Fibroblast of the conjunctiva (primary cell): ENCODE measurements around the gene NEK1.

Experiments used
- DNase-seq: peaks from one replicate; pipeline ENCODE4 v3.0.0-alpha.2; 2010; ENCODE audit warnings: low read depth

NEK1 gene

DNA sequence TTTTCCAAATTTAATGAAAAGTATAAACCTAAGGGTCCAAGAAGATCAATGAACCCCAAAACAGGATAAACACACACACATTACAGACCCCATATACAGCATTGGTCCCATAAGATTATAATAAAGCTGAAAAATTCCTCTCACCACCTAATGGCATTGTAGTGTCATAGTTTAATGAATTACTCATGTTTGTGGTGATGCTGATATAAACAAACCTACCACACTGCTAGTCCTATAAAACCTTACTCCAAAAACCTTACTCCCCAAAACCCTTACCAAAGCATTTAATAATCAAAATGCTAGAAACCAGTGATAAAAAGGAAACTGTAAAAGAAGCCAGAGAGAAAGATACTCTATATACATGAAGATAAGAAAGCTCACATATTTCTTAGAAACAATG lies 193.5 kb downstream of the NEK1 start:
- DNase-seq: no peak

DNA sequence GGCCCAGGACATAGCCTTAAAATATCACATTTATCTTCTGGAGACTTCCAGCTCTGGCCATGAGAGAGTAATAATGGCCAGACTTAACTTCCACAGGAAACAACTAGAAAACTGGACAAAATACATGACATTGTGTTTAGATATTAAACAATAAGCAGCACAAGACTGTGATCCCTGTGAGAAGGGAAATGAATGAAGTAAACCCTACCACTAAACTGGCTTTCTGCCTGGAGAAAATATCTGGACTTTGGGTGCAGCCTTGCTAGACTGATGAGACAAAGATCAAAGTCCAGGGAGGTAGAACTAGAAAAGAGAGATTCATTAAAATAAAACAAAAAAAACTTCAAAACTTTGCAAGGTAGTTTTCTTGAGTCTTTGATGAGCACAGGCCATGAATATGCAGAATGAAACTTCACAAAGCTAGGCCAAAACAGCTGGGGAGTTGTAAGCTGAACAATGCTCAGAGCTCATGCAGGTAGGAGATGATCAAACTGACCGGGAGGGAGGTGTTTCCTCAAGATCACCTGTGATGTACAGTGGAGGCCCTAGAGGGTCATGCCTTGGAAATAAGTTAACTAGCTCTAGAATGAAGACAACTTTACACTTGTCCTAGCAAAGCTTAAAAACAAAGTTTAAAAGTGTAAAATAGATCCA lies 194.6 kb downstream of the NEK1 start:
- no peak for DNase-seq

DNA sequence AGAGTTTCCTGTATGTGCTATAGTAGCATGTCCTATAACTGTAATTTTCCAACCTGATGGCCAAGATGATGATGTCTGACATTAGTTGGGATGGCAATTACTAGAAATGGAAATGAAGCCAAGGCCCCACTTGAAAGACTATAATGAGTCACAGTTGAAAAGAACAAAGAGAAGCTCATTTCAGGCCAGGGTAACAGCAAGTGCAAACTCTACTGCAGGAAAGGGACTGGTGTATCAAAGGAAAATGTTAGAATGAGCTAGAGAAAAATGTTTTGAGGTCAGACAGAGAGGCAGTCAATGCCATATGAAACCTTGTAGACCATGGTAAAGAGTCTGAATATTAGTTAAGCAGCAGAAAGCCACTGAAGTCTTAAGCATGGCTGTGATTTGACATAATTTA lies 195.4 kb downstream of the NEK1 start:
- no peak for DNase-seq

DNA sequence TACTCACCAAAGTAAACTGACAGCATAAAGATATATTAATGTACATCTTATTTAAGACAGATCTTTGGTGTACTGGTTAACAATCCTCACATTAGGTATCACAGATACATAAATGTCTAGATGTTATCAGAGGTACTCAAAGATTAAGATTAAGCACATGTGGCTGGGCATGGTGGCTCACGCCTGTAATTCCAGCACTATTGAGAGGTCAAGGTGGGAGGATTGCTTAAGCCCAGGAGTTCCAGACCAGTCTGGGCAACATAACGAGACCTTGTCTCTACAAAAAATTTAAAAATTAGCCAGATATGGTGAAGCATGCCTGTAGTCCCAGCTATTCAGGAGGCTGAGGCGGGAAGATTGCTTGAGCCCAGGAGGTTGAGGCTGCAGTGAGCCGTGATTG lies 195.9 kb downstream of the NEK1 start:
- no peak for DNase-seq

DNA sequence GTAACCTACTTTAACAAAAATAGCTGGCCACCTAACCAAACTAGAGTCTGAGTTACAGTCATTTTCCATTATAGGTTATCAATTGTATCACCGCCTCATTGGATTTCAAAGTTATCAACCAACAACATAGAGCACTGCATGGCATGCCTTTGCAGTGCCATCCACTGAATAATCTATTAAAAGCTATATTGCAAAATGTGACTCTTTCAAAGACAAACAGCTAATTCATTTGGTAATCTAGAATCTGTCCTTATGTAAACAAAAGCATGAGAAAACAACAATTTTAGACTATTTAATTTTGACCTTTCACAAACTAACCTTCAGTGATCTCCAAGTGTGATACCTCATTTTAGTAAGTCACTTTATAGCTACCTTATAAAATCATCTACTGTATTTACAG lies 197.5 kb downstream of the NEK1 start:
- DNase-seq: no peak

DNA sequence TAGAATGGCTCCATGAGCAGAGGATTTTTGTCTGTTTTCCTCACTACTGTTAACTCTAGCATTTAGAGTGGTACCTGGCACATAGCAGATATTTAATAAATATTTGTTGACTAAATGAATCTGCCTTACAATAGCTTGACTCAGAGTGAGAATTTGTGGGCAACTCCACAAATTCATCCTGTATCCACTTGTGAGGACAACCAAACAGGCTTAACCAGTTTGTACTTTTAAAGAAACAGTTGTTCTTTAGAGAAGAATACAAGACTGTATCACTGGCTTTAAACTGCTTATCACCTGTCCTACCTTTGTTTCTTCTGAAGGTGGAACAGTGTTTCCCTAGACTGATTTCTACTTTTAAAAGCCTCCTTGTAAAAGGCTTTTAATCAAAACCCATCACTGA lies 200.3 kb downstream of the NEK1 start:
- no peak for DNase-seq

DNA sequence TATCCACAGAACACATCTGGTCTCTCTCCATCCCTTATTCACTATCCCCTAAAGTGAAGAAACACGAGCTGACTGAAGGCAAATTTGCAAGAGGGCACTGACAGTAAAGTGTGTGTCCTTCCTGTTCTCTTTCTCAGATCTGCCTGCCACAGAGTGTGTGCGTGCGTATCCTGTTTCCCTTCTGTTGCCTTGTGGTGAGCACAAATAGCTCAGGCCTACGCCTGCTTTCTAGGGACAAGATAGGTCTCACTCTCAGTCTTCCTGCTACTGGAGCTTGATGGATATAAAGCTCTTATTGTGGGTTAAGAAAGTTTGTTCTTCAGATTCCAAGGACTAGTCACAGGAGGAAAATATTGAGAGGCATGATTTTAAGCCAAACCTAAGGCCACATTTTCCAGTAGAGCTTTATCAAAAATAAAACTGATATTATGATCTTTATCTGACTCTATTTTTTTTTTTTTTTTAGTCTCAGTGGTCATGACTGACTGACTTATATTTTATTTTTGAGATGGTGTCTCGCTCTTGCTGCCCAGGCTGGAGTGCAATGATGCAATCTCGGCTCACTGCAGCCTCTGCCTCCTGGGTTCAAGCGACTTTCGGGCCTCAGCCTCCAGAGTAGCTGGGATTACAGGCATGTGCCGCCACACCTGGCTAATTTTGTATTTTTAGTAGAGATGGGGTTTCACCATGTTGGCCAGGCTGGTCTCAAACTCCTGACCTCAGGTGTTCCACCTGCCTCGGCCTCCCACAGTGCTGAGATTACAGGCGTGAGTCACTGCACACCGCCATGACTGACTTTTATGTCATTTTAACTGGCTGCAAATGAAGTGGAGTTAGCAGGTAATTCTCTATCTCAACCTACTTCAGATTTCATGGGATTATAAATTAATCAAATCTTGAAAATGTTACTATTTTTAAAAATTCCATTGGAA lies 201.3 kb downstream of the NEK1 start:
- DNase-seq: no peak

DNA sequence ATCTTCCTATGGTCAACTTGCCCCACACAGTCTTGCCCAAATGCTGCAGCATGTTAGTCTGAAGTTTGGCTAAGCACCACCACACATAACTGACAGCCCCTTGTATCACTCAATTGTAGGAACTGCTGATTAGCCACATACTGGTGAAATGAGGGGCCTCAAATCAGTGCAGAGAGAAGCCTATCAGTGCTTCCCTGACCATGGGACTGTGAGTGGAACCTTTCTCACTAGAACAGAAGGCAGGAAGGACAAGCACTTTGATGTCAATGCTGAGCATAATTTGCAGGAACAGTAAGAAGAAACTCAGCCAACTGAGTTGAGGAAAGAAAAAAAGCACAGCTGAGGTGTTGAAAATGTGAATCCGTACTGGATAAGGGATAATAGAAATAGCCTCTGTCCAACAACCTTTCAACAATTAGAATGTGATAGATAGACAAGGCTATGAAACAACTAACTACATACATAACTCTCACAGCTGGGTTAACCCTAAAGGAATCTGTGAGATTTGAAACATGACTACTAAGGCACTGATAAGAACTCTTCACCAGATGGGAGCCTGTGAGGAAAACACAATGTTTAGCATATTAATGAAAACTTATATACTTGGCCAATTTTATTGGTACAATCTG lies 205.1 kb downstream of the NEK1 start:
- no peak for DNase-seq

DNA sequence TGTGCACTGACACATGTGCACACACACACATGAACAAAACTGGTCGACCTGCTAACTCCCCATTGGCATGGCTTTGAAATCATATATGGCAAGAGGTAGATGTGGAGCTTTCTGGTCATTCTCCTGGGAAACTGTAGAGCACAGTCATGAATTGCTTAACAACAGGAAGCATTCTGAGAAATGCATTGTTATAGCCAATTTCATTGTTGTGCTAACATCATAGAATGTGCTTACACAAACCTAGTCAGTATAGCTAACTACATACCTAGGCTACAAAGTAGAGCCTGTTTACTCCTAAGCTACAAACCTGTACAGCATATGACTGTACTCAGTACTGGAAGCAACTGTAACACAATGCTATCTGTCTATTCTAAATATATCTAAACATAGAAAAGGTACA lies 207.4 kb downstream of the NEK1 start:
- DNase-seq: no peak

DNA sequence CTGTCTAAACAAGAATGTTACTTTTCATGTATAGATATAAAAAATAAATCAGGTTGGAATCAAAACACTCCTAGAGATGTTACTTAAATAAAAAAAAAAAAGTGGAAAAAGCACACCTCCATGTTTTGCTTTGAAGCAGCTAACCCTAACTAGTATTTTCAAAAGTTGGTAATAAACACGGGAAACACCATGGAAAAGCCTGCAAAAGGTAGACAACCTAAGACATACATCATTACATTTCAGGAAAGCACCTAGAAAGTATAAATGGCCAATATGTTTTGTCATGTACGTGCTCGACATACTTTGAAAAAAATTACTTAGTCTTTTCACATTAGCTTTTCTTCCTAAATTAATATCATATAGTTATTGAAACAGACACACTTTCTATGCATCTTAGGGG lies 211.6 kb downstream of the NEK1 start:
- DNase-seq: no peak

DNA sequence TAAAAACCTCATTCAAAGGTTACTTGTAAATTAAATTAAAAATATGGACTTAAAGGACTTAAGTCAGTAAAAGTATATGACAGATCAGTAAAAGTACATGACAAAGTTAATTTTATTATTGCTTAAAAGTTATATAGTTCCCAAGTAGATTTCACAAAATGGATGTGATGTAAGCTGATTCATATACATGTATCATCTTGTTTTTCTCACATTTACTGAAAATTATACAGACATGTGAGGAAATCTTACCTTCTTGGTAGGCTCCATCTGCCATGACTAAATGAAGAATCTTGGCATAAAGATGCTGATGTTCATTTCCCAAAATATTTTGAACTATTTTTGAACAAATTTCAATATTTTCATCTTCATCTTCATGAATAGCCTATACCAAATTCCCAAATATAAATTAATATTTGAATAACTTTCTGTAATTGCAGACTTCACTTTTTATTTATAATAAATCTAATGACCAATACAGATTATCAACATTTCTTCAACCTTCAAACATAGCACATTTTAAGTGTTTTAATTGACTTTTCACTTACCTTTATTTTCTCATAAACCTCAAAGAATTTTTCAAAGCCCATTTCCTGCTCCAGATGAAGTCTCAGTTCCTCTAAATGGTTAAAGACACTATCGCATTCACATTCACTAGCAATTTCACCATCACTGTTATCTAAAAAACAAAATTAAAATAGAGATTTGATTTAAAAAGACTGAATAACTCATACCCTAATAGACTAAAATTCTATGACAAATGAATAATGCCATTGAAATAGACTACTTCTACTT lies 212.2 kb downstream of the NEK1 start:
- no peak for DNase-seq

DNA sequence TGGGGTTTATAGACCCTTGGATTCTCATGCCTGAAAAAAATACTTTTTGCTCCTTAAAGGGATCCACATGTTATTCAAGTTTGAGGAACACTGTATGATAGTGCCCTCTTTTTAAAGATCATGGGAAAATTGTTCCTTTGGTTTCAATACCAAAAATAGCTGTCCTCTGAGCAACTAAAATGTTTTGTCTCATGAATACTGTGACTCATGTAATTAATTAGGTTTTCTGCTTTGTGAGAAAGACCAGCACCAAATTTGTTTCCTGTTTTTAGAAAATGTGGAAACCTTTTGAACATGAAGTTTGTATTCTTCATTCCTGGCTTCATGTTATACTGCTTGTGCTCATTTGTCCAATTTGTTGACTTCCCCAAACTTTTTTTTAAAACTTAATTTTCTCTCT lies 214.1 kb downstream of the NEK1 start:
- DNase-seq: no peak

DNA sequence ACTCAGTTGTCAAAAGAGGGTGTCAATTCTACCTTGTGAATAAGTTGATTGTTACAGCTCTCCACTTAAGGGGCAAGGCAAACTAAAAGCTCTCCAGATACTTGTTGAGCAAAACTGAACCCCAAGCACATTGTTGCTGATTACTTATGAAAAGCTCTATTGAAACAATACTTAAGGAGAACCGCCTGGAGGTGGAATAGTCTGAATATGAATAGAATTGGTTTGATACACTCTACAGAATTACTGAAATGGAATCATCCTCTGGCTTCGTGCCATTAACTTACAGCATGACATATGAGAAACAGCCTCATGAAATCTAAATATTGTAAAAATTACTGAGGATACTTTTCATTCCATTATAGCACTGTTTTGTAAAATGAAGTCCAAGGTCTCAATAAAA lies 214.6 kb downstream of the NEK1 start:
- DNase-seq: no peak

DNA sequence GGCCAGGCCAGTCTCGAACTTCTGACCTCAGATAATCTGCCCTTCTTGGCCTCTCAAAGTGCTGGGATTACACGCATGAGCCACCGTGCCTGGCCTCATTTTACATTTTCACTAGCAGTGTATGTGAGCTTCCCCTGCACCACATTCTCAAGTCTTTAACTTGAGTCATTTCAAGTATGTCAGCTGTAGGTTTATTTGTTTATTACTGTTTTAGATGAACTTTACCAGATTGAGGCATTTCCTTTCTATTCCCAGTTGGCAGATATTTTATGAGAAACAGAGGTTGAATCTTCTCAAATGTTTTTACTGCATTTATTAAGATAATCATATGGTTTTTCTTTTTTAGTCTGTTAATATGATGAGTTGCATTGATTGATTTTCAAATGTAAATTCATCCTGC lies 227.0 kb downstream of the NEK1 start:
- no peak for DNase-seq

DNA sequence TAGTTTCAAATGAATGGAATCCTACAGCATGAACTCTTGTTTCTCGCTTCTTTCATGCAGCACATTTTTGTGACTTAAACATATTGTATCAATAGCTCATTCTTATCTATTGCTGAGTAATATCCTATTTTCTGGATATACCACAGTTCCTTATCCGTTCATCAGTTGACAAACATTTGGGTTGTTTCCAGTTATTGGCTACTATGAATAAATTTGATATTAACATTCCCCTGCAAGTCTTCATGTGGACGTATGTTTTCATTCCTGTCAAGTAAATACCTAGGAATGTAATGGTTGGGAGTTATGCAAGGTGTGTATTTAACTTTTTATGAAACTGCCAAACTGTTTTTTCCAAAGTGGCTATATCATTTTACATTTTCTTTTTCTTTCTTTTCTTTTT lies 227.6 kb downstream of the NEK1 start:
- DNase-seq: no peak

DNA sequence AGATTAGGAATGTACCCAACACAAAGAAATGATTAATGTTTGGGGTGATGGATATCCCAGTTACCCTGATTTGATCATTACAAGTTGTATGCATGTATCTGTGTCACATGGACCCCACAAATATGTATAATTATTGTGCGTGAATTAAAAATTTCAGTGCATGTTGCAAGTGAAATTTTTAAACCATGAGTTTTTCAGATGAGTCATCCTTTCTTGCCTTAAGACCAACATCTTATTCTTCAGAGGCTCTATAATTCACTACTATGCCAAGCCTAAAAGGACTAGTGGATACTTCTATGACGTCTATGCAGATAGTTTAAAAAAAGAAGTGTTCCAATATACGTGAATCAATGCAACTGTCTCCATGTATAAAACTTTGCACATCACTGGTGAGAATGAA lies 228.7 kb downstream of the NEK1 start:
- DNase-seq: peak; percentile 77

DNA sequence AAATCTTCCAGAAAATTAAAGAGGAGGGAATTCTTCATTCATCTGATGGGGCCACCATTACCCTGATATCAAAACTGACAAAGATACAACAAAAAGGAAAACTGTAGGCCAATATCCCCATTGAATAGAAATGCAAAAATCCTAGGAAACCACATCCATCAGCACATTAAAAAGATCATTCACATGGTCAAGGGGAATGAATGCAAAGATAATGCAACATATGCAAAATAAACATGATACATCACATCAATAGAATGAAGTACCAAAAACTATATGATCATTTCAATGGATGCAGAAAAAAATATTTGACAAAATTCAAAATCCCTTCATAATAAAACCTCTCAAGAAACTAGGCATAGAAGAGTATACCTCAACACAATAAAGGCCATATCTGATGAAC lies 232.7 kb downstream of the NEK1 start:
- no peak for DNase-seq

DNA sequence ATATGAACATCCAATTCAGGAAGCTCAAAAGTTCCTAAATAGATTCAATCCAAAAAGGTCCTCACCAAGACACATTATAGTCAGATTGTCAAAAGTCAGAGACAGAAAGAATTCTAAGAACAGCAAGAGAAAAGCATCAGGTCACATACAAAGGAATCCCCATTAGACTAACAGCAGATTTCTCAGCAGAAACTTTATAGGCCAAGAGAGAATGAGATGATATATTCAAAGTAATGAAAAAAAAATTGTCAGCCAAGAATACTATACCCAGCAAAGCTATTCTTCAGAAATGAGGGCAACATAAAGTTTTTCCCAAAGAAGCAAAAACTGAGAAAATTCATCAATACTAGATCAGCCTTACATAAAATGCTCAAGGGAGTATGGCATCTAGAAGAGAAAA lies 235.0 kb downstream of the NEK1 start:
- DNase-seq: no peak

DNA sequence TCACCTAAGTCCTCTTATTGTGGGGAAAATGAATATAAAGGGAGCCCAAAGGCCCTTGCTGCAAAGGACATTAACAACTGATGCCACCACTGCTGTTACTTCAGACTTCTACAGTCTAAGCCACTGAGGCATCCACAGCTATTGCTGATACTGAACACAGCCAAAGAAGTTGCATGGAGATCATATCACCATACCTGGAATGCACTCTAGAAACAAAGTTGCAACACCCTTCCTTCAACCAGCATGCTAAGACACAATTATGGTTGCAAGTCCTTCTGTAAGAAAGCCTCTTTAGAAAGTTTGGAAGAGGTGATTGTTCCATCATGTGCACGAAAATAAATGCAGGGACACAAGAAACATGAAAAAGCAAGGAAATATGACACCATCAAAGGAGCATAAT lies 236.0 kb downstream of the NEK1 start:
- DNase-seq: no peak

DNA sequence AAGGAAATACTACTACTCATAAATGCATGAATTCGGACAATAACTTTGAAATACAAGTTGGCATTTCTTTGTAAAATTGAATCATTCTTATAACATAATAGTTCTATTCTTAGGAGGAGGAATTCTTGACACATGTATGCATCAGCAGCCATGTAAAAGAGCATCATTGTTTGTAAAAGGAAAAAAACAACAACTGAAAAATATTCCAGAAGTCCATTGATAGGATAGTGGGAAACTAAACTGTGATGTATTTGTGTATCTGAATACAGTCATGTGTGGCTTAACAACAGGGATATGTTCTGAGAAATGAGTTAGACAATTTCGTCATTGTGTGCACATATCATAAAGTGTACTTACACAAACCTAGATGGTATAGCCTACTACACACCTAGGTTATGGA lies 239.6 kb downstream of the NEK1 start:
- no peak for DNase-seq

DNA sequence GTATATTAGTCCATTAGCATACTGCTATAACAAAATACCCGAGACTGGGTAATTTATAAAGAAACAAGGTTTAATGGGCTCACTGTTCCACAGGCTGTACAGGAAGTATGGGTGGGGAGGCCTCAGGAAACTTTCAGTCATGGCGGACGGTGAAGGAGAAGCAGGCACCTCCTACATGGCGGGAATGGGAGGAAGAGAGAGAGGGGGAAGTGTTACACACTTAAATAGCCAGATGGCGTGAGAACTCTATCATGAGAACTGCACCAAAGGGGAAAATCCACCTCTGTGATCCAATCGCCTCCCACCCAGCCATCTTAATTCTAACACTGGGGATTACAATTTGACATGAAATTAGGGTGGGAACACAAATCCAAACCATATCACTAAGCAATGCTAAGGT lies 242.7 kb downstream of the NEK1 start:
- no peak for DNase-seq

DNA sequence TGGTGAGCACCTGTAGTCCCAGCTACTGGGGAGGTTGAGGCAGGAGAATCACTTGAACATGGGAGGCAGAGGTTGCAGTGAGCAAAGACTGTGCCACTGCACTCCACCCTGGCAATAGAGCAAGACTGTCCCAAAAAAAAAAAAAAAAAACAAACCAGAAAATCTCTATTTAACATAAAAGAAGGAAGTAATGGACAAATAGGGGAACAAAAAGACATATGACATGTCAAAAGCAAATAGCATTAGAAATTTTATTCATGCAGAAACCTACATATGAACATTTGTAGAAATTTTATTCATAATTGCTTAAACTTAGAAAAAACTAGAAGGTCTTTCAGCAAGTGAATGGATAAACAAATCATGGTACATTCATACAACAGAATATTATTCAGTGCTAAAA lies 244.6 kb downstream of the NEK1 start:
- no peak for DNase-seq

DNA sequence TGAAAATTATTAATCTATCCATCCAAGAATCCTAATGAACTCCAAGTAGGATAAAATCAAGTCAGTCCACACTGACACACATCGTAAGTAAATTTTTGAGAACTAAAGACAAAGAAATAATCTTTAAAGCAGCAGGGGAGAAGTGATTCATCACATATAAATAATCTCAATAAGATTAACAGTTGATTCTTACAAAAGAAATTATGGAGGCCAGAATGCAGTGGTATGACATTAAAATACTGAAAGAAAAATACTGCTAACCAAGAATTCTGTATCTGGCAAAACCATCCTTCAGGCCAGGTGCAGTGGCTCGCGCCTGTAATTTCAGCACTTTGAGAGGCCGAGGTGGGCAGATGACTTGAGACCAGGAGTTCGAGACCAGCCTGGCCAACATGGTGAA lies 245.6 kb downstream of the NEK1 start:
- DNase-seq: no peak
